ENCODE results near the gene METAP2.

The METAP2 gene

GRCh38 chr12:95513599-95513998 lies 39.6 kb downstream of the METAP2 start:
- DNase-seq (ENCODE audit: low read depth in 2 of 2), result no peak

DNA sequence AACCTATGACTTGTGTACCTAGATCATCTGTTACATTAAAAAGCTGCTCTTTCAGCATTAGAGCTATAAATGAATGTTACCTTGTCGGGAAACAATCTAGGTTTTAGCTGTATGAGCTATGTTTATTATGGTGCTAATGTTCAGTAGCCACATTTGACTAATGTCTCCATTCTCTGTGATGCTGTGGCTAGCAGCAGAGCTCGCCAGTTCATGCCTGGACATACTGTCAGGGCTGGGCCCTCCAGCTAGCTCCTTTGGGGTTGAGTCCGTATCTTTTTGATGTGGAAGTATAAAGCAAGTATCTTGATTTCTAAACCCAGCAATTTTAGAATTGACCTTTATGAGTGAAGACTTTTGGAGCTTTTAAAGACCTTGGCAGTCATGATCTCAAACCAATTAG lies 41.2 kb downstream of the METAP2 start:
- DNase-seq (ENCODE audit: low read depth in 2 of 2), result no peak

- DNase-seq (ENCODE audit: low read depth in 2 of 2), result no peak
Measured at GRCh38 chr12:95516757-95517156, 42.8 kb downstream of the METAP2 start.

- no peak for DNase-seq (ENCODE audit: low read depth in 2 of 2)
Measured at GRCh38 chr12:95517246-95517645, 43.3 kb downstream of the METAP2 start.

DNA sequence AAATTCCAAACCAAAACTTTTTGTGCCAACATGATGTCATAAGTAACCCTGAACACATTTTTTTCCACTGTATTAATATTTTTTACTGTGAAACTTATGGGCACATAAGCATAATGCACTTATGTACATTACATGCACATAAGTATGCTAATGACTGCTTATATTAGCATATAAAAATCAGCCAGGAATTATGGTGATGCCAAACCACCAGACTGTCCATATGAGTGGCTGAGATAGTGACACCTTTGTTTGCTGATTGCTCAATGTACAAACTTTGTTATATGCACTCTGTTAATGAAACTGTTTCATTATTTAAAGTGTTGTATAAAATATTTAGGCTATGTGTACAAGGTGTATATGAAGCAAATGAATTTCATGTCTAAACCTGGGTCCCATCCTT lies 45.0 kb downstream of the METAP2 start:
- no peak for DNase-seq (ENCODE audit: low read depth in 2 of 2)

DNA sequence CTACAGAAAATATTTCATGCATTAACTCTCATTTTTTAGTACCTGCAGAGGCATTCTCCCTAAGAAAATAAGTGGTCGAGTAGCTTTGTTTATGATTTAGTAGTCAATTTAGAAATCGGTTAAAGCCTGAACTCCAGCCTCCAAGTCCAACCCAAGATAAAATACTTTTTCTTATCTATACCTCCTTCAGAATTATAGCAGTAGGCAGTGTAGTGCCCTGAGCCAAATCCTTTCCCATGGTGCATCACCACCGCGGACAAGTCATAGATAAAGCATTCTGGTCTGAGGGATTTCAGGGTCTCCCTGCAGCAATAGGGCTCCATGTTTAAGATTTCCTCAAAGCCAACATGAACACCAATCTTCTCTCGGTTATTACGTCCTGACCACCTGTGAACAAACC lies 46.9 kb downstream of the METAP2 start:
- DNase-seq (ENCODE audit: low read depth in 2 of 2), result no peak

DNA sequence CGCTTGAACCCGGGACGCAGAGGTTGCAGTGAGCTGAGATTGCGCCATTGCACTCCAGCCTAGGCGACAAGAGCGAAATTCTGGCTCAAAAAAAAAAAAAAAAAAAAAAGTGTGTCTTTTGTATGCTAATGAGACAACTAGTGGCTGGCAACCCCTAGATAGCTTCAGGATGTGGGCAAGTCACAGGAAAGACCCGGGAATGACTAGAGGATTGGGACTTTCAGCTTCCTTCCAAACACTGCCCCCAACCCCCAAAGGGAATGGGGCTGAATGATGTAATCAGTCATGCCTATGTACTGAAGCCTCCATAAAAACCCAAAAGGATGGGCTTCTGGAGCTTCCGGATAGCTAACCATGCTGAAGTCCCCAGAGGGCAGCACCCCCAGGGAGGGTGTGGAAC lies 48.7 kb downstream of the METAP2 start:
- DNase-seq (ENCODE audit: low read depth in 2 of 2), result no peak

DNA sequence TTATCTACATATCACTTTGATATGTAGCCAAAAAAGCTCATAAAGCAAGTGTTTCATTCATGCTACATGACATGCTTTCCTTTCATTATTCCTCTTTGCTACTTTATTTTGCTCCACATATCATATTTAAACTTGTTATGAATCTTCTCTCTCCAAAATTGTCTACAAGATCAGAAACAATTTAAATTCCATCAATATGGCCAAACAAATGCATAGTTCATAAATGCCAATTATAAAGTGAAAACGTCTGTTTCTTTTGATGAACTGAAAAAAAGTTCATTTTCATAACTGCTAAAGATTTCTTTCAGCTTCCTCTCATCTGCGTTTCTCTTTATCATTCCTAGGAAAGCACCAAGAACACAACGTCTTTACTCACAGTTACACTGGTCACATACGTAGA lies 54.5 kb downstream of the METAP2 start:
- no peak for DNase-seq (ENCODE audit: low read depth in 2 of 2)

DNA sequence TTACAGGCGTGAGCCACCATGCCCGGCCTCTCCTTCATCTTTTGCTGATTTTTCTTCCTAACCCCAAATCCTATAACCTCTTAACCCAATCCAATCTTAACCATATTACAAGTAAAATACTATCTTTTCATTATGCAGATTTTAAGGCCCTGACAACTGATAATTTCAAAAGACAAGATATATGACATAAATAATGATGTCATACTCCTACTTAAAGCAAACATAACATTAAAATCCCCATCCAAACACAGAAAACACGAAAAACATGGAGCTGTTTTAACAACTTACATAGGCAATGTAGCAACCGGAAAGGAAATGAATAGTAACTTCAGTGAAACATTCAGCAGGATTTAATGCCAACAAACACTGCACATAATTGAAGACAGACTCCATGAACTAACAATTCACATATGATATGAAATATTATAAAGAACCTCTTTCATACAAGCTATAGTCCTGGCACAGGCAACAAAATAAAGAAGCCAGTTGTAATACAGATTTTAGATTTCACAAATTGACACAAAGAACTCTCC lies 55.8 kb downstream of the METAP2 start:
- peak; percentile 51 to 57 for DNase-seq (ENCODE audit: low read depth in 2 of 2)

GRCh38 chr12:95532851-95533250 lies 58.9 kb downstream of the METAP2 start:
- peak in 1 of 2 experiments; percentile 17 for DNase-seq (ENCODE audit: low read depth in 2 of 2)

GRCh38 chr12:95533985-95534384 lies 60.0 kb downstream of the METAP2 start:
- DNase-seq (ENCODE audit: low read depth in 2 of 2), result no peak

DNA sequence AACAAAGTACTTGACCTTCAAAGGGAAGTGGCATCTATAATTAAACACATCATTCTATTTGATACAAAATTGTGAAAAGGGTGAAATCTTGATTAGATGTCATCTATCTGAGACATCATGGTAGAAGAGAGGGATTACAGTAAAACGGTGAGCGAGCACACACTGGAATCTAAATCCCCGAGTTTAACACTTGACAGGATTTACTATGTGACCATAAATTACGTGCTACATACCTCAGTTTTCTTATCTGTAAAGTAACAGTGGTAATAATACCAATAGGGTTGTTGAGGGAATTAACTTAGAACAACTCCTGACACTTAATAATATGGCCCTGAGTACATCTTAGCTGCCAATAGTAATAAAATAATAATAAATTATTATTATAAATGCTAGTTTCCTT lies 64.1 kb downstream of the METAP2 start:
- DNase-seq (ENCODE audit: low read depth in 2 of 2), result no peak

DNA sequence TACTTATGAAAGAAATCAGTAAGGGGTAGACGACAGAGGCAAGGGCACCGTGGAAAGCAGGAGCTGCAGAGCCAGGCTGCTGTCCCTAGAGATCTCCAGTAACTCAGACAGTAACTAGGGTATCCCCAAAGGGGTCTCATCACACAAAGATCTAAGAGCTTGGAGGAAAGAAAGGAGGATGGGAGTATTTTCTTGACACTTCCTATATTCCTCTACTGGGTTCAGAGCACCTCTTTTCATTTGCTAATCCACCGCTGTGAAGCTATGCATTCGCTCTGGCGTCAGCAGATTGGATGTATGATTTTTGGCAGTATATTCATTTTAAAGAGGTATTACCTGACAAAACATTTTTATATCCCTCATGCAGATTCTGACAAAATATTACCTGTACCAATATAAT lies 64.7 kb downstream of the METAP2 start:
- no peak for DNase-seq (ENCODE audit: low read depth in 2 of 2)

GRCh38 chr12:95541436-95541835 lies 67.5 kb downstream of the METAP2 start:
- DNase-seq (ENCODE audit: low read depth in 2 of 2), result no peak

DNA sequence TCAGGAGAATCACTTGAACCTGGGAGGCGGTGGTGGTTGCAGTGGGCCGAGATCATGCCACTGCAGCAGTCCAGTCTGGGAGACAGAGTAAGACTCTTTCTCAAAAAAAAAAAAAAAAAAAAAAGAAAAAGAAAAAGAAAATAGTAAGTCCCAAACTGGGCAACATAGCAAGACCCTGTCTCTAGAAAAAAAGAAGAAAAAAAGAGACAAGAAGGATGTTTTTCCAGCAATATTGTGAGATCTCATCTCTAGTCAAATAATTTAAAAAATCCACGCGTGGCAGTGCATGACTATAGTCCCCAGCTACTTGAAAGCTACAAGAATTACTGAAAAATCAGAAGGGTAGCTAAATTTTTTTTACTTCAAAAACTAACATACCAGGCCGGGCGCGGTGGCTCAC lies 69.4 kb downstream of the METAP2 start:
- no peak for DNase-seq (ENCODE audit: low read depth in 2 of 2)

DNA sequence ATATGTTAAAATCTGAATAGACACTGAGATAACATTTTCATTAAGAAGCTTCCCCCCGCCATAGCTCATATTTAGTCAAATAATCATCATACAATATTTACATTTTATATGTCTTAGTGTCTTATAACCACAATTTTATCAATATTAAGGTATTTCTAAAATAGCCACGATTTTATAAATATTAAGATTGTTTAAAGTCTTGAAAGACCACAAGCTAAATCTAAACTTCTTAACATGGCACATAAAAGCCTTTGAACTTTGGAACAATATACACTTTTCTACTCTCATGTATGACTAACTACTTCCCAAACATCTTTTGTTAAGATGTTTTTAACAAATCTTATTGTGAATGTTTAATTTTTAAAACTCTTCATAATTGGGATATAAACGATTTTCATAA lies 70.8 kb downstream of the METAP2 start:
- no peak for DNase-seq (ENCODE audit: low read depth in 2 of 2)

- no peak for DNase-seq (ENCODE audit: low read depth in 2 of 2)
Measured at GRCh38 chr12:95545303-95545702, 71.4 kb downstream of the METAP2 start.

- no peak for DNase-seq (ENCODE audit: low read depth in 2 of 2)
Measured at GRCh38 chr12:95545731-95546490, 72.0 kb downstream of the METAP2 start.

DNA sequence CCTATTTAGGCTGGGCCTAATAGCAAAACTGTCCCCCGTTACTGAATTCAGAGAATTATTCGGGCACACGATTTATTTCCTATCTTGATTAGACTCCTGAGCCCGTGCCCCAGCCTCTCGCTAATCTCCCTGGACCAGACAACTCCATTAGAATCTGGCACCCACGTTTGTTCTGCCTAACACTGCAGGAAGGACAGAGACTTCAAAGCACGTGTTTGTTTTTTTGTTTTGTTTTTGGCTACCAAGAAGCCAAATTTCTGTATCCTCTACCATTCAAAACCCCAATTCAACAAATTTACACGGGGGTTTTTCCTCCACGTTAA lies 72.5 kb downstream of the METAP2 start:
- DNase-seq (ENCODE audit: low read depth in 2 of 2), result no peak

GRCh38 chr12:95547522-95548055 lies 73.6 kb downstream of the METAP2 start:
- no peak for DNase-seq (ENCODE audit: low read depth in 2 of 2)

DNA sequence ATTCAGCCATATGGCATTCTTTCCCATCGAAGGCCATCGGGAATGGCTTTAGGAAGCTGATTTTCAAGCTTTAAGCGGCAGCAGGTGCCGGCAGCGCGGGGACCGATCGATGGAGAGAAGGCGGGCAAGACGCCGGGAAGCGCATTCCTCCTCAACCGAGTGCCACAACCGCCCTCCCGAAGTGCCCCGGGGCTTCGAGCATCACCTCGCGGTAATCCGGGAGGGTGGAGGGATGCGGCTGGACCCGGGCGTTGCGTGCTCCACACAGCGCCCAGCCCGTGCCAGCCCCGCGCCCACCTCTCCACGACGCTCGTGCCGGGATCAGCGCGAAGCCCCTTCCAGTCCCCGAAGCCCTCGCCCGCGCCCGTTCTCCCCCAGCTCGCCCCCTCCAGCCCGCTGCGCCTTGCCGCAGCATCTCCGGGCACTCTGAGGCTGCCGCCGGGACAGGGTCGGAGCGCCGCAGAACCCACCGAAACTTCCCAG lies 74.1 kb downstream of the METAP2 start:
- no peak for DNase-seq (ENCODE audit: low read depth in 2 of 2)

DNA sequence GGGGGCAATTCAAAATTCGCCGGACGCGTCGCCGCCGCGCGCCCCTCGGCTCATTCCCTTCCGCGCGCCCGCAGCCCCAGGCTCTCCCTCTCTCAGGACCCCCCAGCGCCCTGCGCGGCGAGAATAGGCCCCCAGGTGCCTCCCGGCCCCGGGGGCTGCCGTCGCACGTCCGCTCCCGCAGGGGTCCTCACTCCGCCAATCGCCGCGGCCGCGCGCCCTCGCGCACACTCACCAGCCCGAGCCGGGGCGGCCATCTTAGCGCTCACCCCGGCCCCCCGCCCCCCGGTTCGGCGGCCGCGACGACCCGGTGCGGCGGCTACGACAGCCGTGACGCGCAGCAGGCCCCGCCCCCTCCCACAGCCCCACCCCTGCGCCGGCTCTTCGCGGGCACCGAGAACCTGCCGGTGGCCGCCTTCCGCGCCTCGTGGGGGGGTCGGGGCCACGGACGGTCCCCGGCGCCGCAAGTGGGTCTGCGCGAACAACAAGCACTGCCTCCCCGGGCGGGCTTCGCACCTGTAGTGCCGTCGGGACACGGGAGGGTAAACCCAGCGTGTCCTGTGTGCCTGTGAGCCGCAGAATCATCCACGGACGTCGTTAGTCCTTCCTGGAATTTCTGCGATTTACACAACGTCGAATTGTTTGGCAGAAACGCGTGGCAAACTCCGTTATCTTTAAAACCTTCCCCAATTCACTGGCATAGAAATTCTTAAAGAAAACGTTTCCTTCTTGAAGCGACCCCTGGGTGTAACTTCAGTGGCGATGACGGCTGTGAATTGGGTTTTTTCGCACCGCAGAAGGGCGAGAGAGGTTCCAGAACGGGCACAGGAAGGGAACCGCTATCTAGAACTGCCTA lies 74.8 kb downstream of the METAP2 start:
- no peak for DNase-seq (ENCODE audit: low read depth in 2 of 2)
